SK-N-SH (cell line): ENCODE measurements around the gene DDAH1.

ENCODE experiments used
- EP300 ChIP-seq, 2 experiments: IDR thresholded peaks; 2 replicates each; pipeline versions ENCODE4 v1.4.0 to v1.6.1; 2012; ENCODE audit warnings: borderline replicate concordance in 1 of 2, low read depth in 1 of 2, low read length in 1 of 2
- EZH2phosphoT487 ChIP-seq: fragments of 200-600 bp; sonication (generic); IDR thresholded peaks from 2 replicates; pipeline ENCODE4 v1.6.1; 2017; ENCODE audit warnings: low read depth, mixed run types, mild to moderate bottlenecking, antibody characterized with exemption, moderate library complexity, borderline replicate concordance
- FOXJ3 ChIP-seq: sonication (generic); formaldehyde crosslinking; IDR thresholded peaks from 2 replicates; pipeline ENCODE4 v1.5.1; 2020; ENCODE audit warnings: mild to moderate bottlenecking, missing genetic modification reagents
- FOXM1 ChIP-seq: IDR thresholded peaks from 2 replicates; pipeline ENCODE4 v1.4.0; 2012; ENCODE audit warnings: low read depth, mild to moderate bottlenecking
- MAX ChIP-seq: IDR thresholded peaks from 2 replicates; pipeline ENCODE4 v1.4.0; 2012; ENCODE audit warnings: low read depth
- POLR2AphosphoS5 ChIP-seq: IDR thresholded peaks from 2 replicates; pipeline ENCODE4 v1.6.1; 2012; ENCODE audit warnings: low read depth, low read length
- RCOR1 ChIP-seq: fragments of 150-350 bp; IDR thresholded peaks from 2 replicates; pipeline ENCODE4 v1.6.1; 2017; ENCODE audit warnings: antibody characterized with exemption, low read length
- REST ChIP-seq: IDR thresholded peaks from 2 replicates; pipeline ENCODE4 v1.6.1; 2012; ENCODE audit warnings: mild to moderate bottlenecking, low read depth, low read length, moderate library complexity
- RFX5 ChIP-seq: IDR thresholded peaks from 2 replicates; pipeline ENCODE4 v1.6.1; 2012; ENCODE audit warnings: mild to moderate bottlenecking, improper control_type of control experiment, low read length
- SMC3 ChIP-seq: IDR thresholded peaks from 2 replicates; pipeline ENCODE4 v1.6.1; 2012; ENCODE audit warnings: low read depth, low read length, improper control_type of control experiment
- TAF1 ChIP-seq: IDR thresholded peaks from 2 replicates; pipeline ENCODE4 v1.6.1; 2012; ENCODE audit warnings: low read depth, mild to moderate bottlenecking, low read length, moderate library complexity, borderline replicate concordance
- USF2 ChIP-seq: fragments of 150-350 bp; IDR thresholded peaks from 2 replicates; pipeline ENCODE4 v1.6.1; 2017; ENCODE audit warnings: antibody characterized with exemption, low read length, low read depth, borderline replicate concordance
- YY1 ChIP-seq: IDR thresholded peaks from 2 replicates; pipeline ENCODE4 v1.4.0; 2012; ENCODE audit warnings: low read depth, mild to moderate bottlenecking
- TF ChIP-seq, protein P1 (sequence below): fragments of 200-600 bp; sonication (generic); IDR thresholded peaks from 2 replicates; pipeline ENCODE4 v1.6.1; 2017; ENCODE audit warnings: antibody characterized with exemption, mild to moderate bottlenecking, moderate library complexity

GRCh38 chr1:85361606-85362296 is 103.2 kb downstream of the DDAH1 start:
- TF ChIP-seq POLR2AphosphoS5: no peak
- no peak for TF ChIP-seq FOXM1
- TF ChIP-seq, protein P1, sequence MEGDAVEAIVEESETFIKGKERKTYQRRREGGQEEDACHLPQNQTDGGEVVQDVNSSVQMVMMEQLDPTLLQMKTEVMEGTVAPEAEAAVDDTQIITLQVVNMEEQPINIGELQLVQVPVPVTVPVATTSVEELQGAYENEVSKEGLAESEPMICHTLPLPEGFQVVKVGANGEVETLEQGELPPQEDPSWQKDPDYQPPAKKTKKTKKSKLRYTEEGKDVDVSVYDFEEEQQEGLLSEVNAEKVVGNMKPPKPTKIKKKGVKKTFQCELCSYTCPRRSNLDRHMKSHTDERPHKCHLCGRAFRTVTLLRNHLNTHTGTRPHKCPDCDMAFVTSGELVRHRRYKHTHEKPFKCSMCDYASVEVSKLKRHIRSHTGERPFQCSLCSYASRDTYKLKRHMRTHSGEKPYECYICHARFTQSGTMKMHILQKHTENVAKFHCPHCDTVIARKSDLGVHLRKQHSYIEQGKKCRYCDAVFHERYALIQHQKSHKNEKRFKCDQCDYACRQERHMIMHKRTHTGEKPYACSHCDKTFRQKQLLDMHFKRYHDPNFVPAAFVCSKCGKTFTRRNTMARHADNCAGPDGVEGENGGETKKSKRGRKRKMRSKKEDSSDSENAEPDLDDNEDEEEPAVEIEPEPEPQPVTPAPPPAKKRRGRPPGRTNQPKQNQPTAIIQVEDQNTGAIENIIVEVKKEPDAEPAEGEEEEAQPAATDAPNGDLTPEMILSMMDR: no peak
- TF ChIP-seq RFX5: no peak
- no peak for TF ChIP-seq YY1
- no peak for TF ChIP-seq MAX
- TF ChIP-seq REST: no peak
- TF ChIP-seq EZH2phosphoT487: no peak
- TF ChIP-seq EP300 (IDR thresholded peaks at IDR 0.05; ENCODE audit: borderline replicate concordance in 1 of 2, low read depth in 1 of 2, low read length in 1 of 2): no peak
- no peak for TF ChIP-seq FOXJ3 (CRISPR knock-in tag)
- no peak for TF ChIP-seq SMC3
- no peak for TF ChIP-seq USF2
- no peak for TF ChIP-seq TAF1
- no peak for TF ChIP-seq RCOR1
